ENCODE measurements around the gene MAP2K1.

The MAP2K1 gene

DNA sequence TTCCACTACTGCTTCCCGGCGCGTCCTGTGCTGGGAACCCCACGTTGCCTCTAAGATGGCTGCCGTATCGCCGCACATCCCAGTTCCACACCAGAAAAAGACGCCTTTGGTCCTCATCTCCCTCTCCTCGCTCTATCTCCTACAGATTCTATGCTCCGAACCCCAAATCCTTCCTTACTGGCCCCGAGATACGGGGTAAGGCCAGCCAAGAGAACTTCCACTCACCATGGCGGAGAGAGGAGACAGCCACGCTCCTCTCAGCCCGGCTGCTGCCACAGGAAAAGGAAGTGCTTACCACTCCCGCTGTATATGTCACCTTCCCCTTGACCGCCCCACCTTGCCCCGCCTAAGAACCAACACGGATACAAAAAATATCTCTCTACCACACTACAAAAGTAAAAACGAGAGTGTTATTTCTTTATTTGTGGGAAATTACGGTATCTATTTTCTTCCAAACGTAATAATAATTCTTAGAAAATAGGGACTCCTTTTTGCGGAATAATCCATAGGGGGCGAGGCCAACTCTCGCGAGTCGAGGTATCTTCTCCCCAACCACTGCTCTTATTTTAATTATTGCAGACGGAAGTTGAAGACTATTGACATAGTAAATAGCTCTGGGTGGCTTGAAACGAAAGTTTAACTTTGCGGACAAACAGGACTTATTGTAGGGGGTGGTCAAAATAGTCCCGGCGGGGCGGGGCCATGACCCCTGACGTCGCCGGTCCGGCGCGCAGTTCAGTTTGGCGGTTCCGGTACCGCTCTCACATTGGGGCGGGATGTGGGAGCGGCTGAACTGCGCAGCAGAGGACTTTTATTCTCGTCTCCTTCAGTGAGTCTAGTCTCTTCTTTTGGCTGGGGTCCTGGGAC is 118.1 kb downstream of the MAP2K1 start, which contains the start of the genes RPL4 and ZWILCH:
RPL4 (minus strand) TSS at position 293 of the 867 bp plus-strand sequence; CDS start at position 228, 65 bp downstream.
ZWILCH (plus strand) TSS at position 764 of the 867 bp plus-strand sequence; CDS start at position 777, 13 bp downstream.
- peak within 1 kb of the TSS; percentile 86 for H3K4me3 ChIP-seq (ENCODE audit: low read depth, low read length)
- peak; percentile 95 for DNase-seq (ENCODE audit: low read depth)
- TF ChIP-seq, protein P1, sequence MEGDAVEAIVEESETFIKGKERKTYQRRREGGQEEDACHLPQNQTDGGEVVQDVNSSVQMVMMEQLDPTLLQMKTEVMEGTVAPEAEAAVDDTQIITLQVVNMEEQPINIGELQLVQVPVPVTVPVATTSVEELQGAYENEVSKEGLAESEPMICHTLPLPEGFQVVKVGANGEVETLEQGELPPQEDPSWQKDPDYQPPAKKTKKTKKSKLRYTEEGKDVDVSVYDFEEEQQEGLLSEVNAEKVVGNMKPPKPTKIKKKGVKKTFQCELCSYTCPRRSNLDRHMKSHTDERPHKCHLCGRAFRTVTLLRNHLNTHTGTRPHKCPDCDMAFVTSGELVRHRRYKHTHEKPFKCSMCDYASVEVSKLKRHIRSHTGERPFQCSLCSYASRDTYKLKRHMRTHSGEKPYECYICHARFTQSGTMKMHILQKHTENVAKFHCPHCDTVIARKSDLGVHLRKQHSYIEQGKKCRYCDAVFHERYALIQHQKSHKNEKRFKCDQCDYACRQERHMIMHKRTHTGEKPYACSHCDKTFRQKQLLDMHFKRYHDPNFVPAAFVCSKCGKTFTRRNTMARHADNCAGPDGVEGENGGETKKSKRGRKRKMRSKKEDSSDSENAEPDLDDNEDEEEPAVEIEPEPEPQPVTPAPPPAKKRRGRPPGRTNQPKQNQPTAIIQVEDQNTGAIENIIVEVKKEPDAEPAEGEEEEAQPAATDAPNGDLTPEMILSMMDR (IDR thresholded peaks at IDR 0.05; ENCODE audit: insufficient read depth, low read depth, low read length, missing control alignments): no peak

DNA sequence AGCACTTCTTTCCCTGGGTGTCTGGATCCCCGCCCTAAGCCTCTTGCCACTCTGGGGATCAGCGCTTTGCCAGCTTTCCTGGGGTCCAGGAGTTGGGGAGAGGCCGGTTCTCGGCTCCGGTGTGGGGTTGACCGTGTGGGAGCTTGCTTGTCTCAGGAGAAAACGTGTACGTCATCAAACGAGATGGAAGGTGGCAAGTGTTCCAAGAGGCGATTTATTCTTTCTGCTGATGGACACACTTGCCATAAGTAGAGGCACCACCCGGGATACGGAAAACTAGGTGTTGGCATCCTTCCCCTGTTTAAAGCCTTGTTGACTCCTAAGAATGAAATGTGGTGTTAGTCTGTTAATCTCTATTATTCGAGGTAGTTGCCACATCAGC is 118.7 kb downstream of the MAP2K1 start:
- peak overlapping the region; percentile 86 for H3K4me3 ChIP-seq (ENCODE audit: low read depth, low read length)
- DNase-seq (ENCODE audit: low read depth): no peak
- TF ChIP-seq, protein P1 (IDR thresholded peaks at IDR 0.05; ENCODE audit: insufficient read depth, low read depth, low read length, missing control alignments): no peak

DNA sequence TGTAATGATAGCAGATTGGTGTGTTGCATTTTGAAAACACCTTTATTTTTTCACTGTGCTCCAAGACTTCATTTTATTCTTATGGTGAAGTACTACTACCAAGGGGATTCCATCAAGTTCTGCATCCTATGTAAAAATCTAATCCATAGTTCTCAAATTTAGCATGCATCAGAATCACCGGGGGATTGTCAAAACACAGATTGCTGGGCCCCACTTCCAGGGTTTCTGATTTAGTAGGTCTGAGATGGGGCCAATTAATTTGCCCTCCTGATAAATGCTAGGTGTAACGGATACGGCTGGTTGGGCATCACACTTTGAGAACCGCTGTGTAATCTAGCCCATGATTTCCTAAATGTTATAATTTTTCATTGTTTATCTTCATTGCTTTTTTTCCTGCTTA is 119.1 kb downstream of the MAP2K1 start:
- no peak for DNase-seq (ENCODE audit: low read depth)
- TF ChIP-seq, protein P1 (IDR thresholded peaks at IDR 0.05; ENCODE audit: insufficient read depth, low read depth, low read length, missing control alignments): no peak

DNA sequence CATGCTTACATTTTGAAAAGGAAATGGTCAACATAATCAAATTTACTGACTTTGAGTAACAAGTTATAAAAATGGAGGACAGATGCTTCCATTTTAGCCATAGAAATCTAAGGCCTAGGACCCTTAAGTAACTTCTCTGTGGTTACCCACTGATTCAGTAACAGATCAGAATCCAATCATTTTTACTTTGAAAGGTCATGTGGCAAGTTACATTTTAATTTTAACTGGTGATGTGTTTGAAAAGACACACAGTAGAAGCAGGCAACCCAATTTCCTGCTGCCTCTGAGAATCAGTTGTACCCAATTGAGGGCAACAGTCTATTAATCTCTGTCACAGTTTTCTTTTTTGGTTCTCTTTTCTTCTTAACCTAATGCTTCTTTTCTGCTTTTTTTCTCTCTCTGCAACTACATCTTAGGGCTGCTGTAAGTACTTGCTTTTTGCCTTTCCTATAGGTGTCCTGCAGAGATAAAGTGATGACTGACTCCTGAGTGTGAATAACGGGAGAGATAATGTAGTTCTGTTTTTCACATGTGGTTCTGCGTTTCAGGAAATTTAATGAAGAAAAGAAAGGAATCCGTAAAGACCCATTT is 121.7 kb downstream of the MAP2K1 start:
- DNase-seq (ENCODE audit: low read depth): no peak
- TF ChIP-seq, protein P1 (IDR thresholded peaks at IDR 0.05; ENCODE audit: insufficient read depth, low read depth, low read length, missing control alignments): no peak
- no peak overlapping the region for H3K4me3 ChIP-seq (ENCODE audit: low read depth, low read length)

More for the DNA sequence above, 119.1 kb downstream of the MAP2K1 start:
- peak overlapping the region; percentile 86 for H3K4me3 ChIP-seq (ENCODE audit: low read depth, low read length)

DNA sequence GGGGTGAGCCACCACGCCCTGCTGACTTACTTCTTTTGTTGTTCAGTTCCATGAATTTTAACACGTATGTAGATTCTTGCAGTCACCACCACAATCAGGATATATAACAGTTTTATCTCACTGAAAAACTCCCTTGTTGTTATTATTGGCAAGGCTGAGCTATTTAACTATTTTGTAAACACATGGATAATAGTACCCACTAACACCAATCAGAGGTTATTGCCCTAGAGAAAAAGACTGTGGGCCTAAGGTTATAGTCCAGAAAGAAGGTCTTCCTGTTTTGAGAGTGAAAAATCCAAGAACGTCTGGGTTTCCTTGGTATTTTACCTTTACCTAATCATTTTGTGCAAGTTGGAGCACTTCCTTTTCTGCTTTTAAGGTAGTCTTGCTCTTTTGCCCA is 127.9 kb downstream of the MAP2K1 start:
- no peak overlapping the region for H3K4me3 ChIP-seq (ENCODE audit: low read depth, low read length)
- TF ChIP-seq, protein P1 (IDR thresholded peaks at IDR 0.05; ENCODE audit: insufficient read depth, low read depth, low read length, missing control alignments): no peak
- DNase-seq (ENCODE audit: low read depth): no peak

DNA sequence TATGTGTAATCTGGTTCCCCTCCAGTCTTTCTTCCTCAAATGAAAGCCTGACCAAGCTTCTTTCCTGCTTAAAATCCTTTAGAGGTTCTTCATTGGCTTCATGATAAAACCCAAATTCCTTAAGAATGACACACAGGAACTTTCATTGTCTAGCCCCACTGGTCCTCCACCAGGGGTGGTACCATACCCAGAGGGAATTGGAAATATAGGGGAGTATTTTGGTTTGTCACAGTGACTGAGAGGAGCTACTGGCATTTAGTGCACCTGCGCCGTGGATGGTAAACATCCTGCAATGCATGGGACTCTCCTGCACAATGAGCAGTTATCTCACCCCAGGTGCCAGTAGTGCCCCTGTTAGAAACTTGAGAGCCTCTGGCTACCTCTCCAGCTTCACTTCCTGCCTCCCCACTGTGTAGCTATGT is 129.2 kb downstream of the MAP2K1 start:
- TF ChIP-seq, protein P1 (IDR thresholded peaks at IDR 0.05; ENCODE audit: insufficient read depth, low read depth, low read length, missing control alignments): no peak
- no peak overlapping the region for H3K4me3 ChIP-seq (ENCODE audit: low read depth, low read length)
- no peak for DNase-seq (ENCODE audit: low read depth)
